HG03175 (cell line): ENCODE measurements around the gene THY1.
"Not testable (repeated sequence)": the region's sequence is repeated elsewhere in the genome, so short reads cannot be mapped to it uniquely, and the experiment has no call there.

ENCODE experiments used
- ATAC-seq: cut with Tn5 transposase; IDR thresholded peaks from one replicate; pipeline ENCODE4 v1.9.1; 2021; ENCODE audit warnings: mild to moderate bottlenecking, moderate library complexity; ENCODE audit not compliant: unreplicated experiment

THY1 gene

GRCh38 chr11:119419246-119419645 is 3.7 kb downstream of the THY1 start:
- no peak for ATAC-seq

GRCh38 chr11:119418759-119419158 is 4.2 kb downstream of the THY1 start:
- ATAC-seq, result no peak

GRCh38 chr11:119417726-119418540 is 5.0 kb downstream of the THY1 start:
- no peak for ATAC-seq

- ATAC-seq, result no peak
These were observed 6.1 kb downstream of the THY1 start for GRCh38 chr11:119416606-119417580.

GRCh38 chr11:119415966-119416365 is 7.0 kb downstream of the THY1 start:
- ATAC-seq, result no peak

GRCh38 chr11:119415517-119415916 is 7.5 kb downstream of the THY1 start:
- no peak for ATAC-seq

- no peak for ATAC-seq
These were observed 8.2 kb downstream of the THY1 start for GRCh38 chr11:119414734-119415133.

- ATAC-seq, result no peak
These were observed 8.7 kb downstream of the THY1 start for GRCh38 chr11:119414321-119414720.

- no peak for ATAC-seq
These were observed 10.9 kb downstream of the THY1 start for GRCh38 chr11:119412072-119412471.

- ATAC-seq, result no peak
These were observed 12.5 kb downstream of the THY1 start for GRCh38 chr11:119410501-119410900.

GRCh38 chr11:119409731-119410130 is 13.2 kb downstream of the THY1 start:
- no peak for ATAC-seq

- ATAC-seq, result no peak
These were observed 17.0 kb downstream of the THY1 start for GRCh38 chr11:119406005-119406404.

- ATAC-seq, result not testable (repeated sequence)
These were observed 17.5 kb downstream of the THY1 start for GRCh38 chr11:119405448-119405847.

- ATAC-seq, result no peak
These were observed 18.1 kb downstream of the THY1 start for GRCh38 chr11:119404872-119405271.

- ATAC-seq, result no peak
These were observed 20.0 kb downstream of the THY1 start for GRCh38 chr11:119403021-119403420.

- ATAC-seq, result no peak
These were observed 20.5 kb downstream of the THY1 start for GRCh38 chr11:119402470-119402869.

- ATAC-seq, result no peak
These were observed 22.1 kb downstream of the THY1 start for GRCh38 chr11:119400860-119401259.

GRCh38 chr11:119397740-119398139 is 25.2 kb downstream of the THY1 start:
- no peak for ATAC-seq

GRCh38 chr11:119396835-119397234 is 26.1 kb downstream of the THY1 start:
- no peak for ATAC-seq

GRCh38 chr11:119391275-119391674 is 31.7 kb downstream of the THY1 start:
- ATAC-seq, result no peak

GRCh38 chr11:119389611-119390254 is 33.2 kb downstream of the THY1 start:
- no peak for ATAC-seq
